ENCODE measurements around the gene THOC2.

The THOC2 gene

DNA sequence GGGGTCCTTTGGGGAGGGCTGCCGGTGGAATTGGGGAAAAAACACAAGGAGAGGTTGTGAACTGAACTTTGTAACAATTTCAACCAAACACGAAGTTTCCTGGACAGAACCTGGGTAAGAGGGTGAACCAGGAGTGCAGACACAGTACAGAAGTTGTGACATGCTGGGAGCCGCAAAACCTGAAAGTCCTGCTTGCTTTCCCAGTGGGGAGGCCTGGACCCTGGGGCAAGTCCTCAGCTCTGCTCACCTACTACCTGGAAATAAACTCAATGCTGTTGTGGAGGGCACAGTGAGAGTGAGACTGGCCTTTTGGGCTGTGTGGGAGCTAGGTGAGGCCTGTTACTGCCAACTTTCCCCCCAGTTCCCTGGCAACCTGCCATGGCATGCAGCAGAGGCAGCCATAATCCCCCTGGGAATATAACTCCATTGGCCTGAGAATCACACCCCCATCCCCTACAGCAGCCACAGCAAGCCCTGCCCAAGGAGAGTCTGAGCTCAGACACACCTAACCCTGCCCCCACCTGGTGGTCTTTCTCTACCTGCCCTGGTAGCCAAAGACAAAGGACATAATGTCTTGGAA lies 162.8 kb downstream of the THOC2 start:
- no peak for DNase-seq

DNA sequence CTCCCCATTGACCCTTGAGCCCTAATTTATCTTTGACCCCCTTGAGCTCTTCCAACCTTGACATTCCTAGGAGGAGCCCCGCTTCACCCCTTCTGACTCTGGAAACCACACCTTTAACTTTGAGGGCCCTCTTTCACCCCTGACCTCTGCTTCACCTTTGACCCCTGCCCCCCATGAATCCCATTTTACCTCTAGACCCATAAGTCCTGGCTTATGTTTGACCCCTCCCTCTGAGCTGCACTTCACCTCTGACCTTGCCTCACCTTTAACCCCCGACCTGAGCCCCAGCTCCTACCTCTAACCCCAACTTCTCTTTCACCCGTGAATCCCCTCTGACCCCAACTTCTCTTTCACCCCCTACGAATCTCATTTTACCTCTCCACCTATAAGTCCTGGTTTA lies 169.7 kb downstream of the THOC2 start:
- no peak for DNase-seq

DNA sequence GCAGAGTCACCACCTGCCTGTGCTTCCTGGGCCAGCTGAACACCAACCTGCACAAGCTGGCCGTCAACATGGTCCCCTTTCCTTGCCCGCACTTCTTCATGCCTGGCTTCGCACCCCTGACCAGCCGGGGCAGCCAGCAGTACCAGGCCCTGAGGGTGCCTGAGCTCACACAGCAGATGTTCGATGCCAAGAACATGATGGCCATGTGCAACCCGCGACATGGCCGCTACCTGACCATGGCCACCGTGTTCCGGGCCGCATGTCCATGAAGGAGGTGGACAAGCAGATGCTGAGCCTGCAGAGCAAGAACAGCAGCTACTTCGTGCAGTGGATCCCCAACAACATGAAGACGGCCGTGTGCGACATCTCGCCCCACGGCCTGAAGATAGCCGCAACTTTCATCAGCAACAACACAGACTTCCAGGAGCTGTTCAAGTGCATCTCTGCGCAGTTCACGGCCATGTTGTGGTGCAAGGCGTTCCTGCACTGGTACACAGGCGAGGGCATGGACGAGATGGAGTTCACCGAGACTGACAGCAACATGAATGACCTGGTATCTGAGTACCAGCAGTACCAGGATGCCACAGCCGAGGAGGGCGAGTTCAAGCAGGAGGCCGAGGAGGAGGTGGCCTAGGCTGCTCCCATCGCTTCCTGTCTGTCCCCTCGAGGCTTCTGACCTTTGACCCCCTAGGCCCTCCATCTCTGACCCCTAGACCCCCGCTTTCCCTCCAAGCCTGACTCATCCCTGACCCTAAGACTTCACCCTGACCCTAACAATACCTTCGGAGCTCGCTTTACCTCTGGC lies 170.3 kb downstream of the THOC2 start:
- DNase-seq, result no peak

DNA sequence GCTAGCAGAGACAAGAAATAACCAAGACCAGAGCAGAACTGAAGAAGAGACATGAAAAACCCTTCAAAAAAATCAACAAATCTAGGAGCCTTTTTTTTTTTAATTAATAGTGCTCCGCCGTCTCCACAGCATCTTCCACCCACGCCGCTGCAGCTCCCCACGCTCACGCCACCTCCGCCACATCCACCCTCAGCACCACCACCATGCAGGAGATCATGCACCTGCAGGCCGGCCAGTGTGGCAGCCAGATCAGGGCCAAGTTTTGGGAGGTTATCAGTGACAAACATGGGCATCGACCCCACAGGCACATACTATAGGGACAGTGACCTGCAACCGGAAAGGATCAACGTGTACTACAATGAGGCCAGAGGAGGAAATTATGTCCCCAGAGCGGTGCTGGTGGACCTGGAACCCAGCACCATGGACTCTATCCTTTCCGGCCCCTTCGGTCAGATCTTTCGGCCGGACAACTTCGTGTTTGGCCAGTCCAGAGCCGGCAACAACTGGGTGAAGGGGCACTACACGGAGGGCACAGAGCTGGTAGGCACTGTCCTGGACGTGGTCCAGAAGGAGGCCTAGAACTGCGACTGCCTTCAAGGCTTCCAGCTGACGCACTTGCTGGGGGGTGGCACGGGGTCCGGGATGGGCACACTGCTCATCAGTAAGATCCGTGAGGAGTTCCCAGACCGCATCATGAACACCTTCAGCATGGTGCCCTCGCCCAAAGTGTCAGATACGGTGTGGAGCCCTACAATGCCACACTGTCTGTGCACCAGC lies 171.2 kb downstream of the THOC2 start:
- no peak for DNase-seq

DNA sequence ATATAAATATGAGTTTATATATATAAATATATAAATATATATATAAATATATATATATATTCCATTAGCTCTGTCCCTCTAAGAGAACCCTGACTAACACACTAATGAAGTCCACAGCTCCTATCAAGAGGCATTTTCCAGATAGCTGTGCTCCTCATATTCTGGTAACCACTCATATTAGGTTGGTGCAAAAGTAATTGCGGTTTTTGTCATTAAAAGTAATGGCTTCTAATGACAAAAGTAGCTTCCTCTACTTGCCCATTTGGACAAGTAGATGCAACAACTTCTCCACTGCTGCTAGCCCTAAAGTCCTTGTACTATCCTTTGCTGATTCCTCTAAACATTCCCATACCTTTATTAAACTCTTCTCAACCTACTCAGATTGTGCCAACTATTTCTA lies 182.0 kb downstream of the THOC2 start:
- no peak for DNase-seq

All from NCI-H2107 (cell line).